ENCODE results near the gene TMEM94. TPM values are rescaled to one million over a fixed set of nuclear protein-coding genes. Genes with fewer than 3 reads are reported as not detected.

TMEM94 gene
- total and polyA plus RNA-seq, 2 of the 4 experiments (the other 2 are of a cell fraction): 8.4 to 64.7 TPM

- BruUV-seq (replicated peaks): no TSS peak
- Histone ChIP-seq H4K20me1 (ENCODE audit: insufficient read depth, low read length) (peaks cover 23% of the 10 kb centered on the region), H3K56ac (ENCODE audit: extremely low read depth, insufficient read depth, low read length) (no peak overlapping the region), H3K14ac (replicated peaks; ENCODE audit: low read depth, low read length) (no peak overlapping the region), H2AK5ac (ENCODE audit: low read depth, low read length) (no peak overlapping the region), H3K27me3 (ENCODE audit: control insufficient read depth, insufficient read depth, low read length) (no peaks in the 10 kb centered on the region), H2BK15ac (ENCODE audit: low read depth, low read length) (no peak overlapping the region), H3K4me1 (ENCODE audit: control insufficient read depth, insufficient read depth, low read length) (no peaks in the 10 kb centered on the region), H3K4ac (ENCODE audit: low read depth, low read length) (no peak overlapping the region), H4K5ac (ENCODE audit: low read depth, low read length) (no peak overlapping the region), H3K9ac (ENCODE audit: low read depth, low read length) (no peak overlapping the region), H4K8ac (ENCODE audit: low read depth in 2 of 2, low read length in 2 of 2) (no peak overlapping the region), H3K9me3 (ENCODE audit: control insufficient read depth, insufficient read depth, low read length) (no peaks in the 10 kb centered on the region), H3K4me2 (ENCODE audit: low read depth, low read length) (no peak overlapping the region), H3K36me3 (ENCODE audit: control insufficient read depth, insufficient read depth, low read length) (peaks cover 3% of the 10 kb centered on the region; the same call in 1 of the 2 replicates), H2AFZ (replicated peaks; ENCODE audit: low read length, poor library complexity) (no peak overlapping the region), H3K23ac (ENCODE audit: low read depth, low read length) (no peak overlapping the region), H2BK120ac (ENCODE audit: low read depth, low read length) (no peak overlapping the region), H3K79me1 (ENCODE audit: low read depth in 1 of 2, low read length in 2 of 2) (peaks cover 17 to 47% of the 10 kb centered on the region in 2 experiments), H3K27ac (ENCODE audit: insufficient read depth, low read length) (no peak overlapping the region), H2AK9ac (replicated peaks; ENCODE audit: low read depth, low read length, poor library complexity) (no peak overlapping the region), H2BK5ac (ENCODE audit: low read depth, low read length, poor library complexity, severe bottlenecking) (no peak overlapping the region), H3K4me3 (ENCODE audit: insufficient read depth, low read depth, low read length) (no peak overlapping the region), H3K9me1 (ENCODE audit: insufficient read depth, low read length) (peaks cover 8% of the 10 kb centered on the region), H2BK20ac (ENCODE audit: low read depth, low read length) (no peak overlapping the region), H3K18ac (ENCODE audit: low read depth, low read length) (no peak overlapping the region), H4K91ac (ENCODE audit: insufficient read depth, low read depth, low read length) (no peak overlapping the region)
- WGBS, 2 experiments (ENCODE audit: extremely low coverage in 2 of 2, insufficient read length in 1 of 2): 83% methylated on average over 6 of the region's 16 CpGs; no CpG with 5 or more reads in 1 of the 2 experiments
- POLR2A ChIA-PET (ENCODE audit: unreplicated experiment): no interaction called here
- intact Hi-C loops (cut with micrococcal nuclease) (no loop called here), dilution Hi-C loops (cut with HindIII; ENCODE audit: low sequenced_read_pairs, unreplicated experiment) (no loop called here), in situ Hi-C loops (cut with MboI; ENCODE audit: low sequenced_read_pairs) (no loop called here)
- TF ChIP-seq FOS (IDR thresholded peaks at IDR 0.05; ENCODE audit: low read depth, low read length) (no peak), CHD1 (IDR thresholded peaks at IDR 0.05; ENCODE audit: low read depth, low read length) (no peak), RCOR1 (IDR thresholded peaks at IDR 0.05; ENCODE audit: insufficient replicate concordance, low read length) (no peak), SMC3 (IDR thresholded peaks at IDR 0.05; ENCODE audit: low read depth, low read length) (no peak), RFX5 (IDR thresholded peaks at IDR 0.05; ENCODE audit: low read depth, low read length) (no peak), POLR2A (IDR thresholded peaks at IDR 0.05; ENCODE audit: low read depth, low read length) (no peak), ELK1 (IDR thresholded peaks at IDR 0.05; ENCODE audit: borderline replicate concordance, low read depth, low read length) (no peak), MAFK (IDR thresholded peaks at IDR 0.05; ENCODE audit: low read depth, low read length) (no peak), USF2 (IDR thresholded peaks at IDR 0.05; ENCODE audit: low read depth, low read length) (no peak)
- CTCF ChIA-PET: interaction anchor here (0.6 kb wide), 1 partner anchor 53 kb away, joined by 3 read pairs; no protein-coding TSS in a partner anchor
- ATAC-seq (ENCODE audit: low read depth) (no peak), DNase-seq (no peak)
Observed at GRCh38 chr17:75482098-75482942, 25.9 kb downstream of the TMEM94 start.

Measured in IMR-90 (cell line).